Suprapubic skin (tissue), 3 donors: ENCODE data around the gene FAAP20.
A peak's percentile ranks its signal among the peaks of the same experiment; 100 is the strongest.

Experiments
- CTCF ChIP-seq, 2 donors: fragments of 200-600 bp in 1 of 2; fragments of 450-650 bp in 1 of 2; sonication (generic) in 1 of 2; IDR thresholded peaks; one replicate each; pipeline ENCODE4 v1.5.1; 2016 to 2019; ENCODE audit warnings: antibody characterized with exemption in 2 of 2, mild to moderate bottlenecking in 1 of 2, moderate library complexity in 1 of 2
- POLR2AphosphoS5 ChIP-seq, 3 donors: sonication (generic); formaldehyde crosslinking; IDR thresholded peaks; one replicate each; pipeline ENCODE4 v1.6.1; 2017; ENCODE audit warnings: antibody characterized with exemption in 3 of 3

GRCh38 chr1:2194898-2195673, 514 bp upstream of the FAAP20 start:
- TF ChIP-seq CTCF (IDR thresholded peaks at IDR 0.05) (peak; percentile 91 to 94), POLR2AphosphoS5 (IDR thresholded peaks at IDR 0.05) (peak in 1 of 3 donors; percentile 54)
